Measurements from ENCODE around the gene GNAQ. TPM values are rescaled to one million over a fixed set of nuclear protein-coding genes. Genes with fewer than 3 reads are reported as not detected.
"Not testable (repeated sequence)": the region's sequence is repeated elsewhere in the genome, so short reads cannot be mapped to it uniquely, and the experiment has no call there.

GNAQ gene
- total RNA-seq, 1 donor from 2014 or later = 46.7 TPM

DNA sequence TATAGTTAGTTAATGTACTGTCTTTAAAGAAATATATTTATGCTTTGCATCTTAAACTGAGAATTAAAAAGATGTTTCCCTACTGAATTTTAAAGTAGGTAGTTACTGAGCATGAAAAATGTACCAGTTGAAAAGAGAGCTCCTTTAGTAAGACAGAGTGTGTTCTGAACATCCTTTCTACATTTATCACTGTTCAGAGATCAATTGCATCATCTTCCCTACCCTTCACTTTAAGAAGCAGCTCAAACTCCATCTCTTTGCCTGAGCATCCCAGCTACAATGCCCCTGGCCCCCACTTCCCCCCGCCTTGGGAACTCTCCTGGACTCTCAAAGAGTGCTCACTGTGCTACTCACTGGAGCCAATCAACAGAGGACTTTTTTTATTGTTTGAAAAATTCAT, 164.7 kb downstream of the GNAQ start:
- H3K36me3 Mint-ChIP-seq = peaks cover 24% of the 10 kb centered on the region
- no peaks in the 10 kb centered on the region for H3K4me1 Mint-ChIP-seq (ENCODE audit: unreplicated experiment)
- no peak for DNase-seq (ENCODE audit: extremely low spot score, unreplicated experiment)
- no peak overlapping the region for H3K27ac Mint-ChIP-seq
- H3K4me3 Mint-ChIP-seq = no peak overlapping the region
- TF ChIP-seq CTCF (conservative IDR thresholded peaks at IDR 0.05) = no peak
- no peaks in the 10 kb centered on the region for H3K27me3 Mint-ChIP-seq
- H3K9me3 Mint-ChIP-seq = peaks cover 20% of the 10 kb centered on the region

DNA sequence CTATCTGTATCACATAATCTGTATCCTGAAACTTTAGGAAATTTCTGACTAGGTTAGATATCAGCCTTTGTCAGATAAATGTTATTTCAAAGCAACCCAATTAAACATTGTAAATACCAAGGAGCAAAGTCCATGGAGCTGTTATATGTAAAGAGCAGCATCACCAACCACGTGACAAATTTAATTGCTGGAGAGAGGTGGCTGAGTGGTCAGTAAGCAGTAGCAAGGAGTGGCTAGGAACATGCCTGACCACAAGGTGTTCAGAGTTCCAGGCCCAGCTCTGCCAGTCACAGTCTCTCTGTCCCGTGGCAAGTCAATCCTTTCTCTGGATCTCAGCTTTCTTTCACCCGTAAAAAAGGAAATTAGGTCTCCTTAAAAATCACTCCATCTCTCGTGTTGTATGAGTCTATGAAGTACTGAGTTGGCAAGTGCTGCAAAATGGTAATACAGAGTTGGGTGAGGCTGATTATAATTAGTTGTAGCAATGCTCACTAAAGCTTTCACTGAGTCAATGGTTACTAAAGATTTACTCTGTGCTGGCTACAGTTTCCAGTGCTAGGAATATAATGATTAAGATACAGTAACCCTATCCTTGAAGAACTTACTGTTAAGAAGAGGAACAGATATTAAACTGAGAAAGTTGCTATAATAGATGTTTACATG, 166.1 kb downstream of the GNAQ start:
- Mint-ChIP-seq H3K27ac (no peak overlapping the region), H3K4me1 (ENCODE audit: unreplicated experiment) (no peaks in the 10 kb centered on the region), H3K27me3 (no peaks in the 10 kb centered on the region), H3K9me3 (peaks cover 26% of the 10 kb centered on the region), H3K4me3 (no peak overlapping the region), H3K36me3 (peaks cover 34% of the 10 kb centered on the region)
- DNase-seq (ENCODE audit: extremely low spot score, unreplicated experiment) = no peak
- TF ChIP-seq CTCF (conservative IDR thresholded peaks at IDR 0.05) = no peak

- Mint-ChIP-seq H3K4me1 (ENCODE audit: unreplicated experiment) (no peaks in the 10 kb centered on the region), H3K27me3 (no peaks in the 10 kb centered on the region), H3K27ac (no peak overlapping the region), H3K36me3 (peaks cover 35% of the 10 kb centered on the region), H3K4me3 (no peak overlapping the region), H3K9me3 (peaks cover 26% of the 10 kb centered on the region)
- no peak for DNase-seq (ENCODE audit: extremely low spot score, unreplicated experiment)
- TF ChIP-seq CTCF (conservative IDR thresholded peaks at IDR 0.05) = no peak
These were observed 167.3 kb downstream of the GNAQ start for GRCh38 chr9:77864211-77864889.

- DNase-seq (ENCODE audit: extremely low spot score, unreplicated experiment); H3K4me3 Mint-ChIP-seq; H3K27ac Mint-ChIP-seq; H3K4me1 Mint-ChIP-seq (ENCODE audit: unreplicated experiment); H3K27me3 Mint-ChIP-seq: not testable (repeated sequence)
- H3K9me3 Mint-ChIP-seq = peaks cover 26% of the 10 kb centered on the region
- H3K36me3 Mint-ChIP-seq = peaks cover 39% of the 10 kb centered on the region
These were observed 168.0 kb downstream of the GNAQ start for GRCh38 chr9:77863638-77864037.

GRCh38 chr9:77860953-77861352, 170.7 kb downstream of the GNAQ start:
- peaks cover 26% of the 10 kb centered on the region for H3K9me3 Mint-ChIP-seq
- H3K4me1 Mint-ChIP-seq (ENCODE audit: unreplicated experiment); H3K27me3 Mint-ChIP-seq; H3K27ac Mint-ChIP-seq; H3K4me3 Mint-ChIP-seq; DNase-seq (ENCODE audit: extremely low spot score, unreplicated experiment): not testable (repeated sequence)
- peaks cover 46% of the 10 kb centered on the region for H3K36me3 Mint-ChIP-seq

- Mint-ChIP-seq H3K36me3 (peaks cover 22% of the 10 kb centered on the region), H3K4me3 (no peak overlapping the region), H3K4me1 (ENCODE audit: unreplicated experiment) (peaks cover 7% of the 10 kb centered on the region), H3K9me3 (peaks cover 6% of the 10 kb centered on the region), H3K27me3 (no peaks in the 10 kb centered on the region), H3K27ac (no peak overlapping the region)
- no peak for TF ChIP-seq CTCF (conservative IDR thresholded peaks at IDR 0.05)
- DNase-seq (ENCODE audit: extremely low spot score, unreplicated experiment) = no peak
These were observed 173.9 kb downstream of the GNAQ start for GRCh38 chr9:77857513-77858259.

Measured in type B pancreatic cell (in vitro differentiated cells).